ENCODE data around the gene EGR2. TPM values are rescaled to one million over a fixed set of nuclear protein-coding genes. Genes with fewer than 3 reads are reported as not detected.

EGR2 gene
- total and polyA plus RNA-seq, 10 of the 15 experiments (the other 5 are each of a cell fraction or from before 2014, with no cell fraction given): 8.3 to 56.5 (median 16.2) TPM

- TF ChIP-seq CUX1 (IDR thresholded peaks at IDR 0.05; ENCODE audit: insufficient replicate concordance, low read depth, low read length): no peak
- peak; percentile 98 to 100 for TF ChIP-seq SRF (IDR thresholded peaks at IDR 0.05; ENCODE audit: low read depth in 2 of 2, low read length in 2 of 2)
- TF ChIP-seq E2F8 (IDR thresholded peaks at IDR 0.05; ENCODE audit: low read depth, partially characterized antibody): no peak
- no peak; the same call in 1 of the 2 replicates for TF ChIP-seq IKZF1 (conservative IDR thresholded peaks at IDR 0.05)
- no peak for TF ChIP-seq CHD1 (IDR thresholded peaks at IDR 0.05; ENCODE audit: low read depth, low read length)
- TF ChIP-seq NFXL1 (IDR thresholded peaks at IDR 0.05; ENCODE audit: borderline replicate concordance): no peak
- TF ChIP-seq KLF5 (IDR thresholded peaks at IDR 0.05; ENCODE audit: partially characterized antibody): peak; percentile 29
- TF ChIP-seq CREB1 (IDR thresholded peaks at IDR 0.05; ENCODE audit: low read depth): peak; percentile 90
- TF ChIP-seq ZBTB33 (IDR thresholded peaks at IDR 0.05): peak; percentile 99
- peak; percentile 14; the same call in 1 of the 2 replicates for TF ChIP-seq POLR2AphosphoS2 (IDR thresholded peaks at IDR 0.05; ENCODE audit: low read depth, low read length)
- peak; percentile 8 for TF ChIP-seq FOS (IDR thresholded peaks at IDR 0.05; ENCODE audit: borderline replicate concordance, extremely low read depth, insufficient read length)
- TF ChIP-seq DPF2 (IDR thresholded peaks at IDR 0.05): no peak
- TF ChIP-seq CEBPZ (IDR thresholded peaks at IDR 0.05; ENCODE audit: low read depth, low read length): no peak
- TF ChIP-seq CHD2 (IDR thresholded peaks at IDR 0.05; ENCODE audit: borderline replicate concordance, low read depth, low read length): no peak
These were observed at the start of gene EGR2 (continued) for GRCh38 chr10:62816331-62817120.

Measured in GM12878 (cell line).